ENCODE results near the gene MMS22L.

DNA sequence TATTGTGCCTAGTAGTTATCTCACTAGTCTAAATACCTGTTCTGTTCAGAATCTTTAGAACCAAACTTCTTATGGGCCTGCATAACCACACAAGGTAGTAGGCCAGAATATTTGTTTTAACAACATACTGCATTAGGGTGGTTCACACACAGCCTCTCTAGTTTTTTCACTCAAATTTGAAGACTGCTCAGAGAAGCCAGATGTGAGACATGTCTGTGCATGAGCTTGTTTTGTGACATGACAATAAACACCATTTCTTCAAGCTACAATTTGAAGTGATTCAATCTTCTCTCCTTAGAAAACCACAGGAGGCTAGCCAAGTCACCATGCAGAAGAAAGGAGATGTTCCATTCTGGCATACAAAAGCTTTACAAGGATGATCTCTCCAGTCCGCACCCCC, 135.6 kb downstream of the MMS22L start:
- no peak for TF ChIP-seq POU2F2 (IDR thresholded peaks at IDR 0.05; ENCODE audit: low read depth, low read length)
- no peak for TF ChIP-seq POLR2A (IDR thresholded peaks at IDR 0.05; ENCODE audit: low read depth, low read length)
- TF ChIP-seq SPI1 (IDR thresholded peaks at IDR 0.05; ENCODE audit: low read depth, low read length) = no peak
